GM10847 (cell line): Measurements from ENCODE around the gene ZSWIM7.

ENCODE experiments used
- POLR2A ChIP-seq: IDR thresholded peaks from 2 replicates; pipeline ENCODE4 v1.6.1; 2011; ENCODE audit not compliant: insufficient read length; ENCODE audit errors: extremely low read depth

Gene ZSWIM7

GRCh38 chr17:15999141-15999973 lies at the start of gene ZSWIM7, which contains the start of gene TTC19:
TSS of gene ZSWIM7 (minus strand) at chr17:15999704. CDS start at chr17:15999594, 110 bp downstream.
TSS of gene TTC19 (plus strand) at chr17:15999824. CDS start at chr17:15999849, 25 bp downstream.
- peak; percentile 97 for TF ChIP-seq POLR2A

- no peak for TF ChIP-seq POLR2A
Observed at GRCh38 chr17:16048811-16049449, 49.4 kb upstream of the ZSWIM7 start.

GRCh38 chr17:16046966-16047365 lies 47.5 kb upstream of the ZSWIM7 start:
- TF ChIP-seq POLR2A = no peak

- TF ChIP-seq POLR2A = no peak
Observed at GRCh38 chr17:16044487-16044886, 45.0 kb upstream of the ZSWIM7 start.

- TF ChIP-seq POLR2A = no peak
Observed at GRCh38 chr17:16040710-16041251, 41.3 kb upstream of the ZSWIM7 start.

GRCh38 chr17:16037636-16038035 lies 38.1 kb upstream of the ZSWIM7 start:
- no peak for TF ChIP-seq POLR2A

GRCh38 chr17:16036261-16036660 lies 36.8 kb upstream of the ZSWIM7 start:
- no peak for TF ChIP-seq POLR2A

- no peak for TF ChIP-seq POLR2A
Observed at GRCh38 chr17:16033729-16034349, 34.3 kb upstream of the ZSWIM7 start.

- no peak for TF ChIP-seq POLR2A
Observed at GRCh38 chr17:16027708-16028584, 28.4 kb upstream of the ZSWIM7 start.

- no peak for TF ChIP-seq POLR2A
Observed at GRCh38 chr17:16026895-16027294, 27.4 kb upstream of the ZSWIM7 start.

GRCh38 chr17:16025202-16025601 lies 25.7 kb upstream of the ZSWIM7 start:
- TF ChIP-seq POLR2A = no peak

GRCh38 chr17:16023881-16024280 lies 24.4 kb upstream of the ZSWIM7 start:
- TF ChIP-seq POLR2A = no peak

GRCh38 chr17:16019347-16019746 lies 19.8 kb upstream of the ZSWIM7 start:
- no peak for TF ChIP-seq POLR2A

- no peak for TF ChIP-seq POLR2A
Observed at GRCh38 chr17:16013943-16014407, 14.5 kb upstream of the ZSWIM7 start.

GRCh38 chr17:16007439-16007838 lies 7.9 kb upstream of the ZSWIM7 start:
- no peak for TF ChIP-seq POLR2A

GRCh38 chr17:16005636-16006035 lies 6.1 kb upstream of the ZSWIM7 start:
- TF ChIP-seq POLR2A = no peak
